Raji (cell line): Measurements from ENCODE around the gene UCMA.

Source experiments
- POLR2A ChIP-seq: IDR thresholded peaks from 2 replicates; pipeline ENCODE4 v1.6.1; 2011; ENCODE audit warnings: low read depth, low read length, control low read depth; ENCODE audit not compliant: insufficient read depth

UCMA gene

DNA sequence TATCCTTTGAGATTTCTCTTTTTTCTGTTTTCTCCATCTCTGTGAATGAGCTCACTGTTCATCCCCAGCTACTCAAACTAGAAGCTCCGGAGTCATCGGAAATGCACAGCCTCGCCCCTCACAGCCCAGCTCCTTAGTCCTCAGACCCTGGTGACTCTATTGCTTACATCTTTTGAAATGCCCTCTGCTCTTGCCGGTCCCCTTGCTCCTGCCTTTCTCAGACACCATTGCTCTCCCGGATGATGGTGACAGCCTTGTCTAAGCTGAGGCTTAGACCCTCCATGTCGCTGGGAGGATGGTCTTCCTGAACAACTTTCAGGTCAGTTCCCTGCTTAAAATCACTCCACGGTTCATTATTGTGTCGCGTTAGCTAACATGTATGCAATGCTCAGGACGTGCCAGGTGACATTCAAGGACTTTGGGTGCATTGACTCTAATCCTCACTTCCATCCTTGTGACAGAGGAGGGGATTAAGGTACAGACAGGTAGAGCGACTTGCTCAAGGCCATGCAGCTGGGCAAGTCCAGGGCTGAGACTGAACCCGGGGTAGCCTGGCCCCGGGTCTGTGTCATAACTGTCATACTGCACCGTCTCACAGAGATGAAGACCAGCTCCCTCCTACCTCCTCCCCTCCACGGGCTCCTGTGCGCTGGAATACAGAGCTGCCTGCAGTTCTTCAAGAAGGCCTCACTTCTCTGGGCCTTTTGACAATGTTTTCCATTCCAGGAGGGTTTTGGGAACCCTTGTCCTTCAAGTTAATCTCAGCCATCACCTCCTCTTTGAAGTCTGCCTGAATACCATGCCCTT, 4.3 kb upstream of the UCMA start:
- no peak for TF ChIP-seq POLR2A

- no peak for TF ChIP-seq POLR2A
Observed at GRCh38 chr10:13236638-13237037, 2.5 kb upstream of the UCMA start.

GRCh38 chr10:13233358-13233757, 816 bp downstream of the UCMA start:
- TF ChIP-seq POLR2A: no peak

DNA sequence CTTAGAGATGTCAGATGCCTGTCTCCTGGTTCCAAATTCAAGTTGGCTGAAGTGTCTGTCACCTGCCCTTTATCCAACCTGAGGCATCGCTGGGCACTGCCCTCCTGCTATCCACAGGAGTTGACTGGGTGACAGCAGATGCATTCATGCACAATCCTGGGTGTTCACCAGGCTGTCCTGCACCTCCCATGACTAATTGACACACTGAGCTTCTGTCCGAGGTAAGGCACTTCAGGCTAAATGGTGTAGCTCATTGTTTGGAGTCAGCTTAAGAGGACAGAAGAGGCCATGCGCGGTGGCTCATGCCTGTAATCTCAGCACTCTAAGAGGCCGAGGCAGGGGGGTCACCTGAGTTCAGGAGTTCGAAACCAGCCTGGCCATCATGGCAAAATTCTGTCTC, 2.4 kb downstream of the UCMA start:
- no peak for TF ChIP-seq POLR2A

GRCh38 chr10:13231190-13231589, 3.0 kb downstream of the UCMA start:
- no peak for TF ChIP-seq POLR2A

- TF ChIP-seq POLR2A: no peak
Observed at GRCh38 chr10:13227031-13227430, 7.1 kb downstream of the UCMA start.

DNA sequence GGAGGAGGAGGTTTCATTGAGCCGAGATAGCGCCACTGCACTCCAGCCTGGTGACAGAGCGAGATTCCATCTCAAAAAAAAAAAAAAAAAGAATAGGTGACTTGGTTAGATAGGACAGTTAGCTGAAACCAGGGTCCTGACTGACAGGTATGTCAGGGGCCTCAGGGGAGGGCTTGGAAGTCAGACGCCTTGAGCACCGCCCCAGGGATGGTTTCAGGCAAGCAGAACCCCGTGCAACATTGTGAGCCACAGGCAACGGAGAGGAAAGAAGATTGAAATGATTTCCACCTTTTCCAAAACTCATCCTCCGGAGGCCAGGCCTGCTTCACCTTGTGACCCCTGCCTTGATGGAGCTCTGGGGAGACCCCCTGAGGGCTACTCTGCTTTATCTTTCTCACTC, 8.6 kb downstream of the UCMA start:
- TF ChIP-seq POLR2A: no peak

GRCh38 chr10:13224210-13224995, 9.8 kb downstream of the UCMA start:
- TF ChIP-seq POLR2A: no peak

- no peak for TF ChIP-seq POLR2A
Observed at GRCh38 chr10:13223241-13223640, 10.9 kb downstream of the UCMA start.

- TF ChIP-seq POLR2A: no peak
Observed at GRCh38 chr10:13222566-13222965, 11.6 kb downstream of the UCMA start.

DNA sequence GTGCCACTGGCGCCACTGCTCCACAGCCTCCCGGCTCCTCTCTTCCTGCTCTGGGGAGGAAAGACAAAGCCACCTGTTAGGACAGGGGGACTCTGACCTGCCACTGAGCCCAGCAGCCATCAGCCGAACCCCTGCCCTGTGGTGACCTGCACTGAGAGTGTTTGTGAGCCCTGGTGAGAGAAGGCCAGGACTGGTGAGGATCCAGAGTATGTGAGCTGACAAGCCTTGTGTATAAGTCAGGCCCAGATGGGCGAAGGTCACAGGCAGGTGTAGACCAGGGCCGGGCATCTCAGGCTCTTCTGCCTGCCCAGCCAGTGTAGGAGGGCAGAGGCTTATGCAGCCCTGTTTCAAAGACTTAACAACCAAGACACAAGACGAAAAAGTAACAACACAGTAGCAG, 12.0 kb downstream of the UCMA start:
- no peak for TF ChIP-seq POLR2A

- no peak for TF ChIP-seq POLR2A
Observed at GRCh38 chr10:13221572-13221971, 12.6 kb downstream of the UCMA start.

- TF ChIP-seq POLR2A: no peak
Observed at GRCh38 chr10:13219685-13220670, 14.2 kb downstream of the UCMA start.

DNA sequence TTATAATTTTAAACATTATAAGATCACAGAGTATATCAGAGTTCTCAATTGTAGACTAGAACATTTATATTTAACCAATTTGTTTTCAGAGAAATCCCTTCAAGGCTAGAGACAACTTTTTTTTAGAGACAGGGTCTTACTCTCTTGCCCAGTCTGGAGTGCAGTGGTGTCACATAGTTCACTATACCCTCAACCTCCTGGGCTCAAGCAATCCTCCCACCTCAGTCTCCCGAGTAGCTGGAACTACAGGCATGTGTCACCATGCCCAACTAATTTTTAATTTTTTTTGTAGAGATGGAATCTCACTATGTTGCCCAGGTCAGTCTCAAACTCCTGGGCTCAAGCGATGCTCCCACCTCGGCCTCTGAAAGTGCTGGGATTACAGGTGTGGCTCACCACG, 15.3 kb downstream of the UCMA start:
- TF ChIP-seq POLR2A: no peak

GRCh38 chr10:13213163-13213562, 21.0 kb downstream of the UCMA start:
- no peak for TF ChIP-seq POLR2A

GRCh38 chr10:13206546-13207443, 27.4 kb downstream of the UCMA start:
- no peak for TF ChIP-seq POLR2A
